HG03039 (cell line): Measurements from ENCODE around the gene PRDX5.

Experiments
- ATAC-seq: cut with Tn5 transposase; IDR thresholded peaks from one replicate; pipeline ENCODE4 v1.9.1; 2021; ENCODE audit warnings: mild to moderate bottlenecking, moderate library complexity; ENCODE audit not compliant: unreplicated experiment

The PRDX5 gene

GRCh38 chr11:64359712-64360445, 42.0 kb downstream of the PRDX5 start:
- no peak for ATAC-seq

- ATAC-seq, result no peak
Observed at GRCh38 chr11:64360448-64360921, 42.6 kb downstream of the PRDX5 start.

- ATAC-seq, result no peak
Observed at GRCh38 chr11:64361659-64362058, 43.7 kb downstream of the PRDX5 start.

- ATAC-seq, result no peak
Observed at GRCh38 chr11:64362339-64362738, 44.4 kb downstream of the PRDX5 start.

GRCh38 chr11:64364435-64364834, 46.5 kb downstream of the PRDX5 start:
- no peak for ATAC-seq

- no peak for ATAC-seq
Observed at GRCh38 chr11:64364911-64365310, 47.0 kb downstream of the PRDX5 start.

GRCh38 chr11:64366751-64367150, 48.8 kb downstream of the PRDX5 start:
- ATAC-seq, result no peak

- no peak for ATAC-seq
Observed at GRCh38 chr11:64367931-64368672, 50.2 kb downstream of the PRDX5 start.

- no peak for ATAC-seq
Observed at GRCh38 chr11:64368673-64369074, 50.8 kb downstream of the PRDX5 start.

- no peak for ATAC-seq
Observed at GRCh38 chr11:64369440-64370421, 51.8 kb downstream of the PRDX5 start.

GRCh38 chr11:64371201-64371600, 53.3 kb downstream of the PRDX5 start:
- no peak for ATAC-seq
